B cell (primary cell): Measurements from ENCODE around the gene LSM4. TPM values are rescaled to one million over a fixed set of nuclear protein-coding genes. Genes with fewer than 3 reads are reported as not detected.

Experiments used
- ATAC-seq: fragments of 200-7000 bp; cut with Tn5 transposase; one replicate; pipeline ENCODE4 v1.10.0; 2021; ENCODE audit warnings: low read depth, mild to moderate bottlenecking, moderate number of reproducible peaks, moderate library complexity
- CTCF ChIA-PET: fragments of 350-600 bp; sonication (Branson Sonifier 250); formaldehyde crosslinking; loops from one replicate; lab custom pipeline; 2021; ENCODE audit warnings: antibody characterized with exemption, inconsistent platforms; lab: Charles Lee
- POLR2A ChIA-PET: fragments of 350-600 bp; sonication (Branson Sonifier 250); formaldehyde crosslinking; loops from one replicate; lab custom pipeline; 2021; ENCODE audit warnings: antibody characterized with exemption; lab: Charles Lee
- DNase-seq: peaks from one replicate; pipeline ENCODE4 v3.0.0; 2013
- H2AFZ ChIP-seq: 2 replicates; pipeline ENCODE4 v1.6.1; 2012; ENCODE audit warnings: mild to moderate bottlenecking, low read depth, low read length; ENCODE audit not compliant: insufficient read depth, poor library complexity, severe bottlenecking
- H3K27ac ChIP-seq, 2 donors: 1 replicate in 1 of 2; 2 replicates in 1 of 2; pipeline ENCODE4 v1.5.1; 2012 to 2013; ENCODE audit warnings: low read length in 2 of 2, mild to moderate bottlenecking in 2 of 2, moderate library complexity in 1 of 2
- H3K27me3 ChIP-seq, 4 experiments: fragments of 200-600 bp in 1 of 4; sonication (generic) in 1 of 4; replicated peaks in 1 of 4; 1 replicate in 2 of 4; 2 replicates in 2 of 4; pipeline versions ENCODE4 v1.6.1 to v1.7.0; 2013 to 2016; ENCODE audit warnings: low read length in 3 of 4, mild to moderate bottlenecking in 2 of 4, mixed read lengths in 1 of 4, moderate library complexity in 1 of 4; ENCODE audit not compliant: insufficient read depth in 4 of 4, control insufficient read depth in 3 of 4; ENCODE audit errors: control extremely low read depth in 1 of 4
- H3K36me3 ChIP-seq, 2 experiments: replicated peaks in 1 of 2; 1 replicate in 1 of 2; 2 replicates in 1 of 2; pipeline versions ENCODE4 v1.6.1 to v1.7.1; 2013; ENCODE audit warnings: low read length in 1 of 2; ENCODE audit not compliant: insufficient read depth in 2 of 2, control insufficient read depth in 1 of 2; ENCODE audit errors: control extremely low read depth in 1 of 2, extremely low read depth in 1 of 2
- H3K4me1 ChIP-seq, 2 donors: fragments of 200-600 bp in 1 of 2; sonication (generic) in 1 of 2; 1 replicate in 1 of 2; 2 replicates in 1 of 2; pipeline versions ENCODE4 v1.5.1 to v1.6.1; 2013 to 2017; ENCODE audit warnings: low read length in 2 of 2; ENCODE audit not compliant: control insufficient read depth in 2 of 2, insufficient read depth in 2 of 2
- H3K4me2 ChIP-seq: replicated peaks from 2 replicates; pipeline ENCODE3; 2012; ENCODE audit warnings: mild to moderate bottlenecking, low read depth, low read length; ENCODE audit not compliant: poor library complexity, severe bottlenecking
- H3K4me3 ChIP-seq, 5 experiments: fragments of 200-600 bp in 1 of 5; sonication (generic) in 1 of 5; 1 replicate in 3 of 5; 2 replicates in 2 of 5; pipeline versions ENCODE4 v1.5.1 to v1.7.0; 2011 to 2016; ENCODE audit warnings: low read length in 4 of 5, mild to moderate bottlenecking in 4 of 5, low read depth in 2 of 5, control low read depth in 1 of 5, moderate library complexity in 1 of 5; ENCODE audit not compliant: insufficient read depth in 1 of 5; ENCODE audit errors: control extremely low read depth in 1 of 5, extremely low read depth in 1 of 5
- H3K79me2 ChIP-seq: fragments of 200-600 bp; sonication (generic); one replicate; pipeline ENCODE4 v1.6.0; 2016; ENCODE audit warnings: low read length; ENCODE audit not compliant: control insufficient read depth, insufficient read depth
- H3K9ac ChIP-seq: fragments of 200-600 bp; sonication (generic); 2 replicates; pipeline ENCODE4 v1.6.1; 2017; ENCODE audit warnings: mild to moderate bottlenecking, low read length, moderate library complexity
- H3K9me3 ChIP-seq, 3 donors: one replicate each; pipeline versions ENCODE4 v1.6.1 to v1.7.1; 2013; ENCODE audit warnings: low read length in 2 of 3; ENCODE audit not compliant: control insufficient read depth in 2 of 3, insufficient read depth in 1 of 3; ENCODE audit errors: control extremely low read depth in 1 of 3
- H4K20me1 ChIP-seq: 2 replicates; pipeline ENCODE4 v1.6.0; 2012; ENCODE audit warnings: mild to moderate bottlenecking, low read length; ENCODE audit not compliant: insufficient read depth, control insufficient read depth, poor library complexity, severe bottlenecking
- H3K27ac Mint-ChIP-seq: one replicate; pipeline ENCODE4 v1.8.0; 2021; ENCODE audit warnings: mixed read lengths
- H3K27me3 Mint-ChIP-seq: one replicate; pipeline ENCODE4 v1.8.0; 2021; ENCODE audit warnings: mixed read lengths
- H3K4me1 Mint-ChIP-seq: one replicate; pipeline ENCODE4 v1.8.0; 2021; ENCODE audit warnings: mixed read lengths
- H3K4me3 Mint-ChIP-seq: one replicate; pipeline ENCODE4 v1.8.0; 2021; ENCODE audit warnings: mixed read lengths
- H3K9me3 Mint-ChIP-seq: one replicate; pipeline ENCODE4 v1.8.0; 2022; ENCODE audit warnings: mixed read lengths; ENCODE audit not compliant: insufficient read depth
- CTCF ChIP-seq: fragments of 200-600 bp; IDR thresholded peaks from one replicate; pipeline ENCODE4 v1.8.0; 2022; ENCODE audit warnings: antibody characterized with exemption, mild to moderate bottlenecking
- EZH2 ChIP-seq: IDR thresholded peaks from 2 replicates; pipeline ENCODE4 v1.6.1; 2012; ENCODE audit warnings: borderline replicate concordance, low read depth, mild to moderate bottlenecking, moderate library complexity, low read length; ENCODE audit not compliant: insufficient read depth, poor library complexity, severe bottlenecking
- WGBS: methylation state at CpG from one replicate; pipeline ENCODE4 v1.1.5; 2013; ENCODE audit warnings: missing lambda C conversion rate; ENCODE audit not compliant: insufficient coverage; 5-methylcytosine and 5-hydroxymethylcytosine counted together
- intact Hi-C: fragments of 100-400 bp; cut with micrococcal nuclease; formaldehyde crosslinking; loops from one replicate; pipeline ENCODE4 v1.10.0; 2022
- polyA plus RNA-seq: library from polyadenylated mRNA; depleted of rRNA; stranded (reverse); fragments of >200 nt; gene quantifications from 2 replicates; pipeline ENCODE4 v1.2.3, GENCODE V29; 2012
- total RNA-seq, 2 donors: library from RNA; stranded (reverse); fragments of 120-200 nt in 1 of 2; gene quantifications; 1 replicate in 1 of 2; 2 replicates in 1 of 2; pipeline versions ENCODE4 v1.2.3 to v1.2.4, GENCODE V29; 2013 to 2022

Gene LSM4
- total and polyA plus RNA-seq, 2 donors (not counting 1 experiment from before 2014, with no cell fraction given): 66.3 to 86.1 TPM

GRCh38 chr19:18290302-18291018, 32.4 kb downstream of the LSM4 start:
- ChIA-PET POLR2A (interaction anchor here (0.9 to 6.6 kb wide), 4 partner anchors 11 to 25 kb away, joined by 6 to 318 read pairs (median 110); partner anchors contain the start of gene JUND), CTCF (interaction anchor here (0.7 to 6.5 kb wide), 5 partner anchors 10 to 66 kb away, joined by 4 to 138 read pairs (median 8); partner anchors contain the start of genes JUND and LSM4)
- H3K27me3 Mint-ChIP-seq: no peaks in the 10 kb centered on the region
- TF ChIP-seq CTCF: no peak
- no peak for TF ChIP-seq EZH2
- ATAC-seq (peak; percentile 50), DNase-seq (peak; percentile 91)
- peaks cover 5% of the 10 kb centered on the region for H3K79me2 ChIP-seq
- no peaks in the 10 kb centered on the region for H3K27me3 ChIP-seq
- H3K4me3 ChIP-seq: peak overlapping the region in 1 of 5 experiments; percentile 20
- intact Hi-C loops: loop anchor here (1.0 to 5.0 kb wide), 4 partner anchors 8 to 268 kb away; partner anchors contain the start of gene LSM4
- peak overlapping the region; percentile 82 for H3K4me3 Mint-ChIP-seq
- no peaks in the 10 kb centered on the region for H4K20me1 ChIP-seq
- 19% methylated on average over 9 of the region's 14 CpGs for WGBS
- H3K4me1 Mint-ChIP-seq: peaks cover 61% of the 10 kb centered on the region
- H3K4me1 ChIP-seq: peaks cover 48 to 68% of the 10 kb centered on the region in 2 donors
- peak overlapping the region; percentile 93 for H3K27ac Mint-ChIP-seq
- H2AFZ ChIP-seq: no peak overlapping the region
- peak overlapping the region; percentile 99 for H3K4me2 ChIP-seq
- H3K27ac ChIP-seq: peak overlapping the region; percentile 100
- H3K9ac ChIP-seq: peak overlapping the region; percentile 100
- H3K36me3 ChIP-seq: no peaks in the 10 kb centered on the region
- no peaks in the 10 kb centered on the region for H3K9me3 Mint-ChIP-seq
- no peaks in the 10 kb centered on the region for H3K9me3 ChIP-seq
